Subcutaneous preadipocyte (primary cell): Measurements from ENCODE around the gene TCEAL2. TPM values are rescaled to one million over a fixed set of nuclear protein-coding genes. Genes with fewer than 3 reads are reported as not detected.

Experiments used
- total RNA-seq: library from RNA; depleted of rRNA; stranded (reverse); fragments of >200 nt; gene quantifications from 2 replicates; pipeline ENCODE4 v1.2.3, GENCODE V29; 2012

TCEAL2 gene
- not detected in 2 replicates for total RNA-seq

GRCh38 chrX:102125436-102125835, at the start of gene TCEAL2:
Gene TCEAL2 (plus strand): TSS chrX:102125679. CDS start chrX:102126831, 1,152 bp downstream.

DNA sequence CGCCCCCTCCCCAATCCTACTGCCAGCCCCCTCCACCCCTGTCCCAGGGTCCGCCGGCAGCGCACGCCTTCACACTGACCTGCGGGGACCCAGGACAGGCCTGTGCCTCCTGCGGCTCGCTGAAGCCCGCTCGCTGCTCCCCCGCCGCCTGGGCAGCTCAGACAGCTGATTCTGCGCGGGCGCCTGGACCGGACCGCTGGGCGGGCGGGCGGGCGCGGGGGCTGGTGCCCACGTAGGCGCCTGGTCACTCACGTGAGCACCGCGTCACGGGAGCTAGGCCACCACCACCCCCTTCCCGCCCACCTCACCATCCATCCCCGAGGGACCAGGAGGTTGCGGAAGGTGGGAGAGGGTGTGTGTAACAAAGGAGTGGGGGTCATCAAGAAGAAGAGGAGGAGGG, 16.8 kb downstream of the TCEAL2 start, which contains the start of gene TCEAL6:
Gene TCEAL6 (minus strand): TSS at position 208 of the 400 bp plus-strand sequence.

DNA sequence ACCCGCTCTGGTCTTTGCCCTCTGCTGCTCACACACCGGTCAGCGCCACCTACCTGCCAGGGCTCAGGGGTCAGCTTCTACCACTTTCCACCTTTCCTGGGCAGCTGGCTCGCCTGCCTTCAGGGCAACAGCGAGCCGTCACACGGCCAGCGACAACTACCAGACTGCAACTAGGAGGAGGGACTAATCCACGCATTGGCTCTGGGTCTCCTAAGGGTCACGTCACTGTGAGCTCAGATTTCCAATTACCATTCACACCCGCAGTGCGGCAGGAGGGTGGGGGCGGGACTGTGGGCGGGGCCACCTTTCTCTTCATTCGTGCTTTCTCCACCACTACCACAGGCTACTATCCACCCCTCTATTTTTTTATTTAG, 30.3 kb downstream of the TCEAL2 start, which contains the start of gene BEX5:
Gene BEX5 (minus strand): TSS at position 172 of the 374 bp plus-strand sequence. CDS start 1,712 bp downstream, outside the sequence.

Other genes with a start within 250 kb of the TCEAL2 start
- gene ZMAT1, start 193.7 kb upstream of the TCEAL2 start, total RNA-seq, result under 0.01 and 0.37 TPM in 2 replicates
- not detected in 2 replicates for gene TCEAL6, start 16.8 kb downstream of the TCEAL2 start, total RNA-seq
- gene BEX5, start 30.3 kb downstream of the TCEAL2 start, total RNA-seq, result not detected in 2 replicates
- gene TCP11X1, start 89.6 kb downstream of the TCEAL2 start, total RNA-seq, result not detected in 2 replicates
- gene NXF2, start 121.5 kb downstream of the TCEAL2 start, total RNA-seq, result not detected in 2 replicates